ENCODE data around the gene MORC4.

MORC4 gene

GRCh38 chrX:106952089-106952488 lies 47.9 kb downstream of the MORC4 start:
- no peak for DNase-seq

DNA sequence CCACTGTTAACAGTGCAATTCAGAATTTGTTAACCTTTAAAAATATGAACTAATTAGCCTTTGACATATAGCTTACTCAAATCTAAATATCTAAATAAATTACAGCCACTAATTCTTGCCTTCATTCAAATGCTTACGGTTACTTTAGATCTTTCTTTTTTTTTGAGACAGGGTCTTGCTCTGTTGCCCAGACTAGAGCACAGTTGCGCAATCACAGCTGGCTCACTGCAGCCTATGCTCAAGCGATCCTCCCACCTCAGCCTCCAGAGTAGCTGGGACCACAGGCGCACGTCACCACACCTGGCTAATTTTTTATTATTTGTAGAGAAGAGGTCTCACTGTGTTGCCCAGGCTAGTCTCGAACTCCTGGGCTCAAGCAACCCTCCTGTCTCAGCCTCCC lies 48.8 kb downstream of the MORC4 start:
- DNase-seq: no peak

GRCh38 chrX:106950381-106950780 lies 49.6 kb downstream of the MORC4 start:
- DNase-seq: no peak

GRCh38 chrX:106949366-106949765 lies 50.6 kb downstream of the MORC4 start:
- no peak for DNase-seq

DNA sequence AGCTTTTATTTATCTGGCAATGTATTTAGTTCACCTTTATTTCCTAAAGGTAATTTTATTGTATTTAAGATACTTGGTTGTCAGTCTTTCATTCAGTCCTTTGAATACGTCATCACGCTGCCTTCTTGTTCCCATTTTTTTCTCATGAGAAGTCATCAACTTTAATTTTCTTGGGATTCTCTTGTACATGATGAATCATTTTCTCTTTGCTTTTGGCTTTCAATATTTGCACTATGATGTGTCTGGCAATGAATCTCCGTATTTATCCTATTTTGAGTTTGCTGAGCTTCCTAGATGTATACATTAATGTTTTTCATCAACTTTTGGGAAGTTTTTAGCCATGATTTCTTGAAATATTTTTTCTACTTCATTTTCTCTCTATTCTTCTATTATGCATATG lies 51.4 kb downstream of the MORC4 start:
- DNase-seq: no peak

GRCh38 chrX:106946464-106946863 lies 53.5 kb downstream of the MORC4 start:
- no peak for DNase-seq

- no peak for DNase-seq
Observed at GRCh38 chrX:106940068-106940467, 59.9 kb downstream of the MORC4 start.

- no peak for DNase-seq
Observed at GRCh38 chrX:106939566-106939965, 60.4 kb downstream of the MORC4 start.

DNA sequence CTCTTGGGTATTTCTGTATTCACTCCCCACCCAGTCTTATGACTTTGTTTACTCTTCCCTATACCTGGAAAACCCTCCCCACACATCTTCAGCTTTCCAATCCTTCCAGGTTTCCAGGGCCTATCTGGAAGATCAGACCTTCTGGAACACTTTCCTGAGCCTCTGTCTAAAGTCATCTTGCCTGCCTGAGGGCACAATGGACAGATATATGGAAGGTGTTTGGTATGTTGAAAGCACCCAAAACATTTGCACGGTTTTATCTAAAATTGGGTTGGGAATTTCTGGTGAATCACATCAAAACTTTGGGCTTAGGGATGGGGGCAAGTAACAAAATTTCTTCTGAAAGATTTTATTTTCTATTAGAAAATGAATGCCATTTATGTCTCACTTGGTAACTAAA lies 63.8 kb downstream of the MORC4 start:
- DNase-seq: no peak

DNA sequence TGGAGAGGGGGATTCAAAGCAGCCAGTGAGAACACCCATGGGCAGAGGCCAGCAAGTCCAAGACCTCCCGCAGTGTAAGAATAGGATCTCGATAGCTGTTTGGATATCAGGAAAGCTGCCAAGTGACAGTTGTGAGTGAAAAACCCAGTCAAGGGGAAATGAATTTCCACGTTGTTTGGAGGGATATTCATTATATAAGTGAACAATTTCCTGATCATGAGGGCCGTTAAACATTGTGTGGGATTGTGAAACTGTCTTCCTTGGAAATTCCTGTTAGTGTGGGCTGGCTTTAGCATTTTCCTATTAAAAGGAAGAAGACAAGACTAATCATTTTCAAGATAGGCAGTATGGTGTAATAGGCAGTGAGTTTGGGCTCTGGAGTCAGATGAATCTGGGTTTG lies 64.8 kb downstream of the MORC4 start:
- no peak for DNase-seq

- DNase-seq: no peak
Observed at GRCh38 chrX:106933538-106933961, 66.5 kb downstream of the MORC4 start.

GRCh38 chrX:106932960-106933537 lies 67.0 kb downstream of the MORC4 start:
- DNase-seq: no peak

- no peak for DNase-seq
Observed at GRCh38 chrX:106932492-106932923, 67.5 kb downstream of the MORC4 start.

DNA sequence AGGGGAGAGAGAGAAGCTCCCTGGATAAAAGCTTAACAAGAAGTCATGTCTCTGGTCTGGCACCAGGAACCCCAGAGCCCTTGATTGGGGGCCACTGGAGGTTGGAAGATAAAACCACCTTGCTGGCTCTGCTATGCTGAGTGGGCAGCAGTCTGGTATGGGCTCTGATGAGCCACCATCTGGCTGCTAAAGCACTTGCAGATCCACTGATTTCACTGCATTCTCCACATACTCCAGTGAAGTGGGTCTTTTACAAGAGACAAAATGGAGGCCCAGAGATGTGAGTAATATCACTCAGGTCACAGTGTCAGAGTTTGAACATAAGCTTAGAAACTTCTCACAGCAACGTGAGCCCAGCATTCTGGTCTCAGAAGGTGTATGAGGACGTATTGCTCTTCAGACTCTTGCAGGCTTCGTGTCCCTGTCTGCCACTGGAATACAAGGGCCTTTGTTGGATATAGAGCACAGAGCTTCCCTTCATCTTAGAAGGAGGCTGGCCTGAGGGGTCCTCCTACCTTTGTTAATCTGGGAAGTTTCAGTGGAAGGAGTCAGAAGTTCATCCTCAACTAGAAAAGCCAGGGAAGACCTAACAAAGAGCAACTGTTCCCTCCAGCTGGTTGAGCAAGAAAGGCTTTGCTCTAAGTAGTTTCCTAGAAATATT lies 68.1 kb downstream of the MORC4 start:
- no peak for DNase-seq

DNA sequence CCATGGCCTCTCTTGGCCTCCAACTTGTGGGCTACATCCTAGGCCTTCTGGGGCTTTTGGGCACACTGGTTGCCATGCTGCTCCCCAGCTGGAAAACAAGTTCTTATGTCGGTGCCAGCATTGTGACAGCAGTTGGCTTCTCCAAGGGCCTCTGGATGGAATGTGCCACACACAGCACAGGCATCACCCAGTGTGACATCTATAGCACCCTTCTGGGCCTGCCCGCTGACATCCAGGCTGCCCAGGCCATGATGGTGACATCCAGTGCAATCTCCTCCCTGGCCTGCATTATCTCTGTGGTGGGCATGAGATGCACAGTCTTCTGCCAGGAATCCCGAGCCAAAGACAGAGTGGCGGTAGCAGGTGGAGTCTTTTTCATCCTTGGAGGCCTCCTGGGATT lies 71.8 kb downstream of the MORC4 start:
- DNase-seq: no peak

- DNase-seq: no peak
Observed at GRCh38 chrX:106927700-106928099, 72.3 kb downstream of the MORC4 start.

DNA sequence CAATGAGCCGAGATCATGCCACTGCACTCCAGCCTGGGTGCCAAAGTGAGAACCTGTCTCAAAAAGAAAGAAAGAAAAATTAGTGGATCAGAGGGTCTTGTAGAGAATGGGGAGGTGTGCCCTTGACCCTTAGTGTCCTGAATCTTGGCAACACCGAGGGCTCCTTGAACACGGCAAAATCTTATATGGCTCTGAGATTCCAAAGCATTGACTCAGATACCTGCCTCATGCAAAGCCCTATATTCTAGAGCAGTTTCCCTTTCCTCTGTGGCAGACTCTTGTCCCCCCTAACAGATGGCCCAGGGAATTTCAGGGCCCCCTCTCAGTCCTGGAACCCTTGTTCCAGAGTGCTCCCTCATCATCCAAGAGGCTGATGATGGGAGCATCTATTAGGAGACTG lies 73.0 kb downstream of the MORC4 start:
- no peak for DNase-seq

DNA sequence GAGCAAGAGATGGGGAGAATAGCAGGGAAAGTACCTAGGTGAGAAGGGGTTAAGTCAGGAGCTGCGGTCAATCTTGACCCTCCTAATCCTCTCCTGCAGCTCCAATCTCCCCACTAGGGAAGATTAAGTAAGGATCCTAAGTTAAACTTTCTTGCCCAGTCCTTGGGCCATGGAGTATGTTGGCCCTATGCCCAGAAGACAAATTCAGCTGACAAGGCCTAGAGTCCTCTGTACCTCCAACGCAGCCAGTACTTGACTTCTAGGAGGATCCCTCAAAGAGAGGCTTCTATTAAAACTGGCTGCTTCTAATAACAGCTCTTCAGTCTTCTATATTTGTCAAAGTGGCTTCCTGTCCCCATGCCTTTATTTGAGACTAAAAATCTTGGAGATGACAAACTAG lies 78.4 kb downstream of the MORC4 start:
- no peak for DNase-seq

- no peak for DNase-seq
Observed at GRCh38 chrX:106919932-106920452, 80.0 kb downstream of the MORC4 start, which contains the start of gene CLDN2. Gene CLDN2, plus strand, starts transcription at chrX:106920402. Its CDS starts 7,827 bp downstream, at chrX:106928229.

- no peak for DNase-seq
Observed at GRCh38 chrX:106917830-106918500, 82.0 kb downstream of the MORC4 start.

DNA sequence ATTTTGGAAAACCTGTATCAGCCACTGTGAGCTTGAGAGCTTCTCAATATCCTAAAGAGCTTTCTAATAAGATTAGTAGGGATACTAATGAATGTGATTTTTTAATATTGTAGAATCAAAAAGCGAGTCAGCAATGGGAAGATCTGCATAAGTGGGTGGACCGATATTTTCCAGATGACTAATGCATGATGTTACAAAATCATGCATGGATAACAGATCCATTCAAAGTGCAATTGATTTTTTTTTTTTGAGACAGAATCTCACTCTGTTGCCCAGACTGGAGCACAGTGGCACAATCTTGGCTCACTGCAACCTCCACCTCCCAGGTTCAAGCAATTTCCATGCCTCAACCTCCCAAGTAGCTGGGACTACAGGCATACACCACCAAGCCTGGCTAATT lies 87.1 kb downstream of the MORC4 start:
- no peak for DNase-seq

DNA sequence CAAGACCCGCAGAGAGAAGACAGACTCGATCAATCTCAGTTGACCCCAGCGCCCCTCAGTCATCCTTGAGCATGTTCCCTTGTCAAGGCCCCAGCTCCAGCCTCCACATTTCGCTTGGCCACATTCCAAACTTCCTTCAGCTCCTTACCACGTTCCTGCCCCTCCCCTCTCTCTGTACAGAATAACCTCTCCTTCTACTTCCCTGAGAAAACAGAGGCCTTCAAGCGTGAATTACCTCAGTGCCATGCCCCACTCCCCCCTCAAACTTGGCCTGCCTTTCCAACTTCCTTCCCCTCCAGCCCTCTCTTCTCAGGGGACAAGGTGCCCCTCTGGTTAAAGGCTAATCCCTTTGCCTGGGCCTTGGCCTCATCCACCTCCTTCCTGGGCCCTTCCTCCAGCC lies 93.7 kb downstream of the MORC4 start:
- no peak for DNase-seq

- DNase-seq: no peak
Observed at GRCh38 chrX:106905064-106905708, 94.8 kb downstream of the MORC4 start.
